ENCODE data around the gene LMAN2.

Gene LMAN2

GRCh38 chr5:177353093-177353492 lies 1.6 kb upstream of the LMAN2 start:
- no peak overlapping the region for H2AFZ ChIP-seq (ENCODE audit: low read depth, low read length, severe bottlenecking)
- no peaks in the 10 kb centered on the region for H3K9me2 ChIP-seq (replicated peaks; ENCODE audit: insufficient read depth, low read length)
- H4K20me1 ChIP-seq (ENCODE audit: low read depth, low read length): no peaks in the 10 kb centered on the region; the same call in 1 of the 2 replicates
- peaks cover 32% of the 10 kb centered on the region for H3K79me2 ChIP-seq (ENCODE audit: insufficient read depth, low read length)
- H3K4me2 ChIP-seq (ENCODE audit: low read depth, low read length, poor library complexity, severe bottlenecking): no peak overlapping the region
- no peak for TF ChIP-seq EZH2phosphoT487 (conservative IDR thresholded peaks at IDR 0.05; ENCODE audit: low read length)
- TF ChIP-seq, protein P1, sequence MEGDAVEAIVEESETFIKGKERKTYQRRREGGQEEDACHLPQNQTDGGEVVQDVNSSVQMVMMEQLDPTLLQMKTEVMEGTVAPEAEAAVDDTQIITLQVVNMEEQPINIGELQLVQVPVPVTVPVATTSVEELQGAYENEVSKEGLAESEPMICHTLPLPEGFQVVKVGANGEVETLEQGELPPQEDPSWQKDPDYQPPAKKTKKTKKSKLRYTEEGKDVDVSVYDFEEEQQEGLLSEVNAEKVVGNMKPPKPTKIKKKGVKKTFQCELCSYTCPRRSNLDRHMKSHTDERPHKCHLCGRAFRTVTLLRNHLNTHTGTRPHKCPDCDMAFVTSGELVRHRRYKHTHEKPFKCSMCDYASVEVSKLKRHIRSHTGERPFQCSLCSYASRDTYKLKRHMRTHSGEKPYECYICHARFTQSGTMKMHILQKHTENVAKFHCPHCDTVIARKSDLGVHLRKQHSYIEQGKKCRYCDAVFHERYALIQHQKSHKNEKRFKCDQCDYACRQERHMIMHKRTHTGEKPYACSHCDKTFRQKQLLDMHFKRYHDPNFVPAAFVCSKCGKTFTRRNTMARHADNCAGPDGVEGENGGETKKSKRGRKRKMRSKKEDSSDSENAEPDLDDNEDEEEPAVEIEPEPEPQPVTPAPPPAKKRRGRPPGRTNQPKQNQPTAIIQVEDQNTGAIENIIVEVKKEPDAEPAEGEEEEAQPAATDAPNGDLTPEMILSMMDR (IDR thresholded peaks at IDR 0.05; ENCODE audit: insufficient read depth, low read length, poor library complexity, severe bottlenecking): no peak
- no peaks in the 10 kb centered on the region; the same call in 1 of the 2 replicates for H3K36me3 ChIP-seq (ENCODE audit: low read length)
- no peak overlapping the region for H3K4me3 ChIP-seq (ENCODE audit: insufficient read depth, low read length, poor library complexity, severe bottlenecking)
- H3K27me3 ChIP-seq (ENCODE audit: low read length): no peaks in the 10 kb centered on the region
- H3F3A ChIP-seq (ENCODE audit: insufficient read depth): peaks cover 7% of the 10 kb centered on the region
- no peaks in the 10 kb centered on the region for H3K9me3 ChIP-seq (ENCODE audit: insufficient read depth, low read length)
- H3K9ac ChIP-seq (ENCODE audit: low read length): no peak overlapping the region
- no peak overlapping the region for H3K27ac ChIP-seq (ENCODE audit: low read depth, low read length)

DNA sequence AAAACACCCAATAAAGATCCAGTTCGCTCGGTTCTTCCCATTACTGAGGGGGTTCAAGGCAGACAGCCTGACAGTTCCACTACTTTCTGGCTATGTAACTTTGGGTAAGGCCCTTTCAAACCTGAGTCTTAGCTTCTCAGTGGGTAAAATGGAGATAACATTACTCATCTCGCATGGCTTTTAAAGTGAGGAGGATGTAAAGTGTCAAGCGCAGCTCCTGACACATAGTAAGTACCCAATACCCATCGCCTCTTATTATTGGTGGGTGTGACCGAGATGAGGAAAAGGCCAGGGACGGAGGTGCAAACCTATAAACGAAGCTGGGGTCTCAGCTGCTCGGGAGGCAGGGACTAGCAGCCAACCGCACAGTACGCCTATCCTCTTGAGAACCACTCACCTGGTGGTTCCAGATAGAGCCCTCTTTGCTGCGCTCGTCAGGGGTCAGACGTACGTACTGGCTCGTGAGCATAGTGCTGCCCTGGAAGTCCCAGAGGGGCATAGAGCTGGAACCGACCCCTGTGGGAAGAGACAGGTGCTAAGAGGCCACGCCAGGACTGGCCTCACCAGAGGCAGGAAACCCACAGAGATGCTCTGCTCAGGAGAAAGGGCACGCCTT lies 584 bp downstream of the LMAN2 start:
- Histone ChIP-seq H3K27ac (ENCODE audit: low read depth, low read length) (peak overlapping the region; percentile 95), H3K9me3 (ENCODE audit: insufficient read depth, low read length) (no peaks in the 10 kb centered on the region), H3K79me2 (ENCODE audit: insufficient read depth, low read length) (peaks cover 54% of the 10 kb centered on the region), H3K4me2 (ENCODE audit: low read depth, low read length, poor library complexity, severe bottlenecking) (peak overlapping the region; percentile 97), H3K27me3 (ENCODE audit: low read length) (no peaks in the 10 kb centered on the region), H3K9ac (ENCODE audit: low read length) (peak overlapping the region; percentile 70), H3K36me3 (ENCODE audit: low read length) (peaks cover 6% of the 10 kb centered on the region; the same call in 1 of the 2 replicates), H2AFZ (ENCODE audit: low read depth, low read length, severe bottlenecking) (peak overlapping the region; percentile 50), H3K4me3 (ENCODE audit: insufficient read depth, low read length, poor library complexity, severe bottlenecking) (peak overlapping the region; percentile 76), H3F3A (ENCODE audit: insufficient read depth) (no peaks in the 10 kb centered on the region), H4K20me1 (ENCODE audit: low read depth, low read length) (no peaks in the 10 kb centered on the region; the same call in 1 of the 2 replicates), H3K9me2 (replicated peaks; ENCODE audit: insufficient read depth, low read length) (no peaks in the 10 kb centered on the region)
- TF ChIP-seq, protein P1 (IDR thresholded peaks at IDR 0.05; ENCODE audit: insufficient read depth, low read length, poor library complexity, severe bottlenecking): no peak
- TF ChIP-seq EZH2phosphoT487 (conservative IDR thresholded peaks at IDR 0.05; ENCODE audit: low read length): no peak

DNA sequence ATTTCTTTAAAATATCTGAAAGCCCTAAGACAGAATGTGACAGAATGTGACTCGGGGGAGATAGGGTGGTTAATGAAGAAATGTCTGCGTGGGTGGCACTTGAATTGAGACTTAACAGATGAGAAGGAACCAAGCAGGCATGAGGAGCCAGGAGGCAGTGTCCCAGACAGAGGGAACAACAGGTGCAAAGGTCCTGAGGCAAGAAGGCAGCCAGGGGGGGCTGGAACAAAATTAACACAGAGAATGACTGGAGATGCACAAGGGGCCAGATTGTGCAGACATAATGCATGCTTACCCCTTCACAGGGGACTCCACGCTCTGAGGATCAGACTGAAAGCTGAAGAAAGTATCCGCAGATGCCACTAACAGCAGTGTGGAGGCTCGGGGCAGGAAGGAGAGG lies 1.7 kb downstream of the LMAN2 start:
- no peaks in the 10 kb centered on the region for H3K9me2 ChIP-seq (replicated peaks; ENCODE audit: insufficient read depth, low read length)
- H3K36me3 ChIP-seq (ENCODE audit: low read length): peaks cover 6% of the 10 kb centered on the region; the same call in 1 of the 2 replicates
- no peak overlapping the region for H3K27ac ChIP-seq (ENCODE audit: low read depth, low read length)
- peak overlapping the region; percentile 97 for H3K4me2 ChIP-seq (ENCODE audit: low read depth, low read length, poor library complexity, severe bottlenecking)
- H3K79me2 ChIP-seq (ENCODE audit: insufficient read depth, low read length): peaks cover 63% of the 10 kb centered on the region
- no peak overlapping the region for H2AFZ ChIP-seq (ENCODE audit: low read depth, low read length, severe bottlenecking)
- H4K20me1 ChIP-seq (ENCODE audit: low read depth, low read length): no peaks in the 10 kb centered on the region; the same call in 1 of the 2 replicates
- peak overlapping the region; percentile 70 for H3K9ac ChIP-seq (ENCODE audit: low read length)
- no peak for TF ChIP-seq EZH2phosphoT487 (conservative IDR thresholded peaks at IDR 0.05; ENCODE audit: low read length)
- TF ChIP-seq, protein P1 (IDR thresholded peaks at IDR 0.05; ENCODE audit: insufficient read depth, low read length, poor library complexity, severe bottlenecking): no peak
- no peaks in the 10 kb centered on the region for H3K27me3 ChIP-seq (ENCODE audit: low read length)
- H3K9me3 ChIP-seq (ENCODE audit: insufficient read depth, low read length): no peaks in the 10 kb centered on the region
- H3F3A ChIP-seq (ENCODE audit: insufficient read depth): no peaks in the 10 kb centered on the region
- H3K4me3 ChIP-seq (ENCODE audit: insufficient read depth, low read length, poor library complexity, severe bottlenecking): peak overlapping the region; percentile 76

Data from SU-DHL-6 (cell line).